ENCODE data around the gene INO80.
"Not testable (repeated sequence)": the region's sequence is repeated elsewhere in the genome, so short reads cannot be mapped to it uniquely, and the experiment has no call there.

INO80 gene, protein sequence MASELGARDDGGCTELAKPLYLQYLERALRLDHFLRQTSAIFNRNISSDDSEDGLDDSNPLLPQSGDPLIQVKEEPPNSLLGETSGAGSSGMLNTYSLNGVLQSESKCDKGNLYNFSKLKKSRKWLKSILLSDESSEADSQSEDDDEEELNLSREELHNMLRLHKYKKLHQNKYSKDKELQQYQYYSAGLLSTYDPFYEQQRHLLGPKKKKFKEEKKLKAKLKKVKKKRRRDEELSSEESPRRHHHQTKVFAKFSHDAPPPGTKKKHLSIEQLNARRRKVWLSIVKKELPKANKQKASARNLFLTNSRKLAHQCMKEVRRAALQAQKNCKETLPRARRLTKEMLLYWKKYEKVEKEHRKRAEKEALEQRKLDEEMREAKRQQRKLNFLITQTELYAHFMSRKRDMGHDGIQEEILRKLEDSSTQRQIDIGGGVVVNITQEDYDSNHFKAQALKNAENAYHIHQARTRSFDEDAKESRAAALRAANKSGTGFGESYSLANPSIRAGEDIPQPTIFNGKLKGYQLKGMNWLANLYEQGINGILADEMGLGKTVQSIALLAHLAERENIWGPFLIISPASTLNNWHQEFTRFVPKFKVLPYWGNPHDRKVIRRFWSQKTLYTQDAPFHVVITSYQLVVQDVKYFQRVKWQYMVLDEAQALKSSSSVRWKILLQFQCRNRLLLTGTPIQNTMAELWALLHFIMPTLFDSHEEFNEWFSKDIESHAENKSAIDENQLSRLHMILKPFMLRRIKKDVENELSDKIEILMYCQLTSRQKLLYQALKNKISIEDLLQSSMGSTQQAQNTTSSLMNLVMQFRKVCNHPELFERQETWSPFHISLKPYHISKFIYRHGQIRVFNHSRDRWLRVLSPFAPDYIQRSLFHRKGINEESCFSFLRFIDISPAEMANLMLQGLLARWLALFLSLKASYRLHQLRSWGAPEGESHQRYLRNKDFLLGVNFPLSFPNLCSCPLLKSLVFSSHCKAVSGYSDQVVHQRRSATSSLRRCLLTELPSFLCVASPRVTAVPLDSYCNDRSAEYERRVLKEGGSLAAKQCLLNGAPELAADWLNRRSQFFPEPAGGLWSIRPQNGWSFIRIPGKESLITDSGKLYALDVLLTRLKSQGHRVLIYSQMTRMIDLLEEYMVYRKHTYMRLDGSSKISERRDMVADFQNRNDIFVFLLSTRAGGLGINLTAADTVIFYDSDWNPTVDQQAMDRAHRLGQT (N-terminal part only)

DNA sequence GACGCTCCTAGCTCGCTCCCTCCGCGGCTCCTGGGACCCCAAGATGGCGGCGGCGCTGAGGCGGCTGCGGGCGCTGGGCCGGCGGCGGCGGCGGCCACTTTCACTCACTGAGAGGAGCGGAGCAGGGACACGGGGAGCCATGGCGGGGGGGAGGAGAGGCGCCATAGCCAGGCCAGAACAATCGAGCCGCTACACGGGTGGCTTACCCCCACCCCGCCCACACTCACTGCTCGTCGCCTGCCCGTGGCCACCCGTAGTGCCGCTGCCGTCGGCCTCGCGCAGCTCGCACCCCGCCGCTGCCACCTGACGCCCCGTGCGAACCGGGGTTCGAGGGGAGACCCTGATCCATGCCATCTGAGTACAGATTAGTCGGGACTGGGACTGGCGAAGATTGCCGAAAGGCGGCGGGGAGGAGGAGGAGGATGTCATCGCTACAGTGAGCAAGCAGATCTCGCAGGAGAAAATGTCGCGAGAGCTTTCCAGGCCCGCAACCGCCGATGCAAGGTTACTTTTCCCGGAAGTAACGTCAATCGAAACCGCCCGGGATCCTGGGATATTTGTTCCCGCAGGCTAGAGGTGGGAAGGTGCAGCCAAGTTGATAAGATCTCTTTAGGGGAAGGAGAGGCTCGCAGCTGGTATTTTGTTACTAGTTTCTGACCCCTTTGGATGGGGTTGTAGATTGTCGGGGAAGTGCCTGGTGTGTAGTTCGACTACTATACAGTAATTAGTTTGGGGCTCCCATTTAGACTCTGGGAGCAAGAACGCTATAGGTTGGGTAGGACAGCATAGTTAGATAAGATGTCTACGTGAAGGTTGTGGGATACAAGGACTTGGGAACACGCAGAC, at the start of gene INO80:
INO80 (minus strand) TSS at position 165 of the 846 bp plus-strand sequence. CDS start 19,970 bp downstream, outside the sequence.
- DNase-seq (ENCODE audit: low read depth in 3 of 3), result peak; percentile 89 to 94 (median 92)

DNA sequence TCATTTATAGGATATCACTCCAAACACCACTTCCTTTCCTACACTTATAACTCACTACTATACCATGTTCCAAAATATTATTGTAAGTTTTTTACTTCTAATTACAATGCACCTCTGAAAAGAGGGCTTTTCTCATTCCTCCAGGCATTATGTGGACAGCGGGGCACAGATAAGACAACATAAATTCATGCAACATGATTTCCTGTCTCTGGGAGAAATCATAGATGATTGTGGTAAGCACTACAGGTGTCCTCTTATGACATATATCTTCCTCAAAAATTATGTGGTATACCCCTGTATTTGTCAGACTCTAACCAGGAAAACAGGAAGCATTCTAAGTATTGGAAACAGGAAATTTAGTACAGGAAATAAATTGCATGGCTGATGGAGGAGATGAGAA, 45.7 kb upstream of the INO80 start:
- DNase-seq (ENCODE audit: low read depth in 3 of 3), result no peak

DNA sequence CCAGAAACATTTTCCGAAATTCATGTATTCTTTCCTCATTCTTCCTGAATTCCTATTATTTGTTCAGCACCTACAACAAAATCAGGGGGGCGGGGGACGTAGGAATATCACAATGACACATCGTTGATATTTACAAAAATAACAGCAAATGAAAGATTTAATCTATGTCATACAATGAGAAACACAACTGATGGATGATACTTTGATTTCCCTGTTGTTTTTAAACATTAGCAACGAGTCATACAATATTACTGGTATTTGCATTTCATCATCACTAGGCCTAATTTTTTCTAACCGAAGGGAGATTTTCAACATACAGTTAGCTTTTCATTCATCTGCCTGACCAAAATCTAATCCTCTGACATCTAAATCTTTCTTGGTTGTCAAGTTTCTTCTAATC, 45.3 kb upstream of the INO80 start:
- DNase-seq (ENCODE audit: low read depth in 3 of 3), result no peak

DNA sequence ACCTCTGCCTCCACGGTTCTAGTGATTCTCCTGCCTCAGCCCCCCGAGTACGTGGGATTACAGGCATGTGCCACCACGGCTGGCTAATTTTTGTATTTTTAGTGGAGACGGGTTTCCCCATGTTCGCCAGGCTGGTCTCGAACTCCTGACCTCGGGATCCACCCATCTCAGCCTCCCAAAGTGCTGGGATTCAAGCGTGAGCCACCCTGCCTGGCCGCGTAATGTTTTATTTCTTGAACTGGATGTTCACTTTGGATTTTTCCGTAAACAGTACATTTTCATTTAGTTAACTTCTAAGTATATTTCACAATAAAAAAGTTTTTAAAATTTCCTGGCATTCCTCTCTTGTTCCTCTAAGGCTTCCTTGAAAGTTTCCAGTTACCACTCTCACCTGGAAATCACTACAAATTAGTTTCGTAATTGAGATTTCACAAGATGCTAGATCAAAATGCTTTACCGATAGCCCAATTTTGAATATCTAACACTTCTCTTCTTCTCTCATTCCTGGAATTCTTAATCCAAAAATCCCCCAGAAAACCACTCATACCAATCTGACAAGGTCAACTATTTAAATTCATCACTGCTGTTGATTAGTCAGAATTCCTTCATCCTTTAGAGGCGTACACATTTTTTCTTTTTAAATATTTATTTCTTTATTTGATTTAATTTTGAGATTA, 44.7 kb upstream of the INO80 start:
- DNase-seq (ENCODE audit: low read depth in 3 of 3), result no peak

DNA sequence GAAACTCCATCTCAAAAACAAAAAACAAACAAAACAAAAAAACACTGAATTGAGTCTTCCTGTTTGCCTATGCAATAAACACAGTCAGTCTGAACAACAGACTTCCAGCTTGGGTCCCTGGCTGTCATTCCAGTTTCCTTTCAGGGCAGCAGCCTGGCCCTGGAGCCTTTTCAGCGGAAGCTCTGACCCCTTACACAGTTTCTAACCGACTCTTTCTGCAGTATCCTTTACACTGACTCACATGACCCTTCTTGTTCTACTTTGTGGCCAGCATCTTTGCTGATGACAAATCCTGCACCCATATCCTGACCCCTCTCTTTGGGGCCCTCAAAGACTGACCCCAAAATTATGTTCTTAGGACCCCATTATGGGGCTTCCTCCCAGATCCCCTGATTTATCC, 38.3 kb upstream of the INO80 start:
- no peak for DNase-seq (ENCODE audit: low read depth in 3 of 3)

DNA sequence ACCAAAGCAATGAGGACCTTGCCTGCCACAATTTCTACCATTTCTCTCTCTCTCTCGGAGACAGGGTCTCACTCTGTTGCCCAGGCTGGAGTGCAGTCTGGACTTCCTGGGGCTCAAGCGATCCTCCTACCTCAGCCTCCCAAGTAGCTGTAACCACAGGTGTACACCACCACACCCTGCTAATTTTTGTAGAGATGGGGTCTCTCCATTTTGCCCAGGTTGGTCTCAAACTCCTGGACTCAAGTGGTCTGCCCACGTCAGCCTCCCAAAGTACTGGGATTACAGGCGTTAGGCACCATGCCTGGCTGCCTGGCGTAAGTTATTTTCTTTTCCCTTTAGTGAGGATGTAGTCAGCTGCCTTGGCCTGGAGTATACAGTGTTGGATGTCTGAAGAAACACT, 37.7 kb upstream of the INO80 start:
- no peak for DNase-seq (ENCODE audit: low read depth in 3 of 3)

DNA sequence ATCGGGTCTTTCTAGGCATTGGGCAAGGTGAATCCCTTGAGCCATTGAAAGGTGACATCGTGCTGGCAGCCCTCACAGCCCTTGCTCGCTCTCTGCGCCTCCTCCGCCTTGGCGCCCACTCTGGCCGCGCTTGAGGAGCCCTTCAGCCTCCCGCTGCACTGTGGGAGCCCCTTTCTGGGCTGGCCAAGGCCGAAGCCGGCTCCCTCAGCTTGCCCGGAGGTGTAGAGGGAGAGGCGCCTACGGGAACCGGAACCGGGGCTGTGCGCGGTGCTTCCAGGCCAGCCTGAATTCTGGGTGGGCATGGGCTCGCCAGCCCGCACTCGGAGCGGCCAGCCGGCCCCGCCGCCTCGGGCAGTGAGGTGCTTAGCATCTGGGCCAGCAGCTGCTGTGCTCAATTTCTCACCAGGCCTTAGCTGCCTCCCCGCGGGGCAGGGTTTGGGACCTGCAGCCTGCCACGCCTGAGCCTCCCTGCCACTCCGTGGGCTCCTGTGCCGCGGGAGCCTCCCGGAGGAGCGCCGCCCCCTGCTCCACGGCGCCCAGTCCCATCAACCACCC, 35.4 kb upstream of the INO80 start:
- no peak for DNase-seq (ENCODE audit: low read depth in 3 of 3)

DNA sequence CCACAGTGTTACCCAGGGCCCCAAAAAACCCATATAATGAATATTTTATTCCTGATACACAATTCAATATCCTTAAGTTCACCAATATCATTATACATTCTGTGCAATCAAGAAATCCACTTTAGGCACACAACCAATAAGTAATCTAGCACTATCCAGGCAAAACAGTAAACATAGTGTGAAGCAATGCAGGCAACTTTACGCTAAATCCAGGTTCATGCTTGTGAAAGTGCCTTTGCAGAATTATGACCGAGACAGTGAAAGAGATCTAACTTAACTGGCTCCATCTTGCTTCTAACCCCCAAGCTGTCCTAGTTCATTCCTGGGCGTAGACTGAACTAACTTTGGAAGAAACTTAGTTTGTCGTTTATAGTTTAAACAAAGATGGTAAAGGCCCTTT, 34.2 kb upstream of the INO80 start:
- no peak for DNase-seq (ENCODE audit: low read depth in 3 of 3)

DNA sequence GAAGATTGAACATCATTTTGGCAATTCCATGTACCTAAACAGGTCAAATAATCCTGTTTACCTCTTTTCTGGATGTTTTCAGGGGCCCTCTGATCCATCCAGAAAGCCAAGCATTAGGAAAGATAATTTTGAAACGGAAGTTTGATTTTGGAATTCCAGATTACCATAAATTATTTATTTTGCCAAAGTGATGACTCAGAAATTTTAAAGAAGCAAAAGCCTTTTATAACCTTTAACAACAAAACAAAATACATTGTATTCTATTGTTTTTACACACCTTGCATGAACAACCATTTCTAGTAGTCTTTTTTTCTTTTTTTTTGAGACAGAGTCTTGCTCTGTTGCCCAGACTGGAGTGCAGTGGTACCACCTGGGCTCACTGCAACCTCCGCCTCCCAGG, 32.0 kb upstream of the INO80 start:
- DNase-seq (ENCODE audit: low read depth in 3 of 3), result no peak

DNA sequence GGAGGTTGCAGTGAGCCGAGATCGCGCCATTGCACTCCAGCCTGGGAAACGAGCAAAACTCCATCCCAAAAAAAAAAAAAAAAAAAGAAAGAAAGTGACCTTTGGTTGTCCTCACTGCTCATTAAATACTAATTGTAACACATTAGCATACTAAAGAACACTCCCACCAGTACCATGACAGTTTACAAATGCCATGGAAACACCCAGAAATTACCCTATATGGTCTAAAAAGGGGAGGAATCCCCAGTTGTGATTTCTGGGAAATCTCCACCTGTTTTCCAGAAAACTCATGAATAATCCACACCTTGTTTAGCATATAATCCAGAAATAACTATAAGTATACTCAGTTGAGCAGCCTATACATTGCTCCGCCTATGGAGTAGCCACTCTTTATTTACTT, 23.5 kb upstream of the INO80 start:
- no peak for DNase-seq (ENCODE audit: low read depth in 3 of 3)

DNA sequence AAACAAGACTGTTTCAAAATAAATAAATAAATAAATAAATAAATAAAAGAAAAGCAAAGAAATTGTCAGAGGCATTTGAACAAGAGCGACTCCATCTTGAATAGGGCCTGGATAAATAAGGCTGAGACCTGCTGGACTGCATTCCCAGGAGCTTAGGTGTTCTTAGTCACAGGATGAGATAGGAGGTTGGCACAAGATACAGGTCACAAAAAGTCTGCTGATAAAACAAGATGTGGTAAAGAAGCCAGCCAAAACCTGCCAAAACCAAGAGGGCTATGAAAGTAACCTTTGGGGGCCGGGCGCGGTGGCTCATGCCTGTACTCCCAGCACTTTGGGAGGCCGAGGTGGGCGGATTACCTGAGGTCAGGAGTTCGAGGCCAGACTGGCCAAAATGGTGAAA, 23.0 kb upstream of the INO80 start:
- DNase-seq (ENCODE audit: low read depth in 3 of 3), result not testable (repeated sequence)

DNA sequence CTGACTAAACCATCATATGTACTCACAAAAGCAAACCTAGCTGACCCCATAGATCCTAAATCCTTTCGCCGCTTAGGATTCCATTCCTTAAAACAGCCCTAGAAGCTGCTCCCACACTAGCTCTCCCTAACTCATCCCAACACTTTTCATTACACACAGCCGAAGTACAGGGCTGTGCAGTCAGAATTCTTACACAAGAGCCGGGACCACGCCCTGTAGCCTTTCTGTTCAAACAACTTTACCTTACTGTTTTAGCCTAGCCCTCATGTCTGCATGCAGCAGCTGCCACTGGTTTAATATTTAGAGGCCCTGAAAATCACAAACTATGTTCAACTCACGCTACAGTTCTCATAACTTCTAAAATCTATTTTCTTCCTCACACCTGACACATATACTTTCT, 19.5 kb upstream of the INO80 start:
- DNase-seq (ENCODE audit: low read depth in 3 of 3), result not testable (repeated sequence)

DNA sequence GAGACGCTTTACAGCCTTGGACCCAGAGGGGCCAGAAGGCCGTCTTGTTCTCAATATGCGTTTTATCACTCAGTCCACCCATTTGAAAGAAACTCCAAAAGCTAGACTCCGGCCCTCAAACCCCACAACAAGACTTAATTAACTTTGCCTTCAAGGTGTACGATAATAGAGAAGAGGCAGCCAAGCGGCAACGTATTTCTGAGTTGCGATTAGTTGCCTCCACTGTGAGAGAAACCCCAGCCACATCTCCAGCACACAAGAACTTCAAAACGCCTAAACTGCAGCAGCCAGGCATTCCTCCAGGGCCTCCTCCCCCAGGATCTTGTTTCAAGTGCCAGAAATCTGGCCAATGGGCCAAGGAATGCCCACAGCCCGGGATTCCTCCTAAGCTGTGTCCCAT, 17.4 kb upstream of the INO80 start:
- DNase-seq (ENCODE audit: low read depth in 3 of 3), result no peak

DNA sequence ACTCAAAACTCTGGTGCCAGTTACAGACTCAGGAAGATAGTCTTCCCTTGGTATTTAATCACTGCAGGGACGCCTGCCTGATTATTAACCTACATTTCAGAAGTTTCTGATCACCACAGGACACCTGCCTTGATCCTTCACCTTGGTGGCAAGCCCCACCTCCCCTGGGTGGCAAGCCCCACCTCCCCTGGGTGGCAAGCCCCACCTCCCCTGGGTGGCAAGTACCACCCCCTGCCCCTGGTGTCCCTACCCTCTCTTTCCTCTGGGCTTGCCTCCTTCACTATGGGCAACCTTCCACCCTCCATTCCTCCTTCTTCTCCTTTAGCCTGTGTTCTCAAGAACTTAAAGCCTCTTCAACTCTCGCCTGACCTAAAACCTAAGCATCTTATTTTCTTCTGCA, 16.0 kb upstream of the INO80 start:
- not testable (repeated sequence) for DNase-seq (ENCODE audit: low read depth in 3 of 3)

DNA sequence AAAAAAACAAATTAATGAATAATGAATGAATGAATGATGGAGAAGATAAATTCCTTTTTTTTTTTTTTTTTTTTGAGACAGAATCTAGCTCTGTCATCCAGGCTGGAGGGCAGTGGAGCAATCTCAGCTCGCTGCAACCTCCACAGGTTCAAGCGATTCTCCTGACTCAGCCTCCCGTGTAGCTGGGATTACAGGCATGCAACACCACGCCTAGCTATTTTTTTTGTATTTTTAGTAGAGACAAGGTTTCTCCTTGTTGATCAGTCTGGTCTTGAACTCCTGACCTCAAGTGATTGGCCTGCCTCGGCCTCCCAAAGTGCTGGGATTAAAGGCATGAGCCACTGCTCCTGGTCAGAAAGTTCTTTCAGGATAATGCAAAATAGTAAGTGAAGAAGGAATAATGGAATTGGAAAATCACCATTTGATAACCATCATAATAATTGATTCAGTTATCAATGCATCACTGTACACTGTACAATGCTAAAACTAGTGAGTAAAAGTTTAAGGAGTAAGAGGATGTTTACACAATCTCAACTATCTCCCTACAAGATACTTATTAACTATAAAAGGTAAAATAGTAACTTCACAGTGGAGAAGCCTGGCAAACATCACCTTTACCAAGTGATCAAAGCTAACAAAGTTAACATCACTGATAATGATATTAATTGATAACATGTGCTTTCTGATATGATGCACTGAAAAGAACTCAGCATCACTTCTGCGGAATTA, 12.3 kb upstream of the INO80 start:
- no peak for DNase-seq (ENCODE audit: low read depth in 3 of 3)

DNA sequence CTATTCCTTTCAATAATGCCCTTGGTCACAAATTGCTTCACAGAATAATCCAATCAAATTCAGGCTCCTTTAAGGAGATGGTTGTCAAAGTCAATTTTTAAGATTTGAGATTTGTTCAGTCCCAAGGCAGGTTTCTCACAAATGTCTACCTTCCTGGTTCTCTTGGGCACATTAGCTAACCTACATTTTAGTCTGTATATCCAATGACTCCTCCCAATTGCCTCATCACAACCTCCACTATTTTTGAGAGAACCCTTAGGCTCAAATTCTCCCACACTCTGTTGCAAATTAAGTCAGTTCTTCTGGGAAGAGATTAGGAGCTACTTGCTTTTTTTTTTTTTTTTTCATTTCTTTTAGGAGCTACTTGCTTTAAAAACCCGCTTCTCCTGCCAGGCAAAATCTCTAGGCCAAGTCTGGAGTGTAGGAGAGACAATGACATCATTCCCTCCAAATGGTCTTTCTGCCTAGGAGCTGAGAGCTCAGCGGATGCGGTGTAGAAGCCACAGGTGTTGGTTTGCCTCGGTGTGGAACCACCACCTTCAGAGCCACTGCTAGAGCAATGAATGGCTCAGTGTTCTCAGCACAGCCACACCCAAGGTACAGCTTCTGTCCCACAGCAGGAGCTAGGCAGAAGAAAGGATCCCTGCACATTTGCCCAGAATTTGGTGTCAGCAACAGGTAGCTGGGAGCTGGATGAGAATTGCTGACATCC, 10.0 kb upstream of the INO80 start:
- no peak for DNase-seq (ENCODE audit: low read depth in 3 of 3)

DNA sequence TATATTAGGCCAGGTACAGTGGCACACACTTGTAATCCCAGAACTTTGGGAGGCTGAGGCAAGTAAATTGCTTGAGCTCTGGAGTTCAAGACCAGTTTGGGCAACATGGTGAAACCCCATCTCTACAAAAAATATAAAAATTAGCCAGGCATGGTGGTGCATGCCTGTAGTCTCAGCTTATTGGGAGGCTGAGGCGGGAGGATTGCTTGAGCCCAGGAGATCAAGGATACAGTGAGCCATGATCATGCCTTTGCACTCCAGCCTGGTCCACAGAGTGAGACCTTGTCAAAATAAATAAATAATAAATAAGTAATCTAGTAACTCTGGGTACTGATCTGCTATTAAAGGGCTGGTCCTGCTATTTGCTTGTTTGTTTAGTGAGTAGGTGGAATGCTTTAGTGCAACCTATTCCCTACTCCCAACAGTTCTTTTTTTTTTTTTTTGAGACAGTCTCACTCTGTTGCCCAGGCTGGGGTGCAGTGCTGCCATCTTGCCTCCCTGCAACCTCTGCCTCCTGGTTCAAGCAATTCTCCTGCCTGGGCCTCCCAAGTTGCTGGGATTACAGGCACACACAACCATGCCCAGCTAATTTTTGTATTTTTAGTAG, 9.1 kb upstream of the INO80 start:
- no peak for DNase-seq (ENCODE audit: low read depth in 3 of 3)

DNA sequence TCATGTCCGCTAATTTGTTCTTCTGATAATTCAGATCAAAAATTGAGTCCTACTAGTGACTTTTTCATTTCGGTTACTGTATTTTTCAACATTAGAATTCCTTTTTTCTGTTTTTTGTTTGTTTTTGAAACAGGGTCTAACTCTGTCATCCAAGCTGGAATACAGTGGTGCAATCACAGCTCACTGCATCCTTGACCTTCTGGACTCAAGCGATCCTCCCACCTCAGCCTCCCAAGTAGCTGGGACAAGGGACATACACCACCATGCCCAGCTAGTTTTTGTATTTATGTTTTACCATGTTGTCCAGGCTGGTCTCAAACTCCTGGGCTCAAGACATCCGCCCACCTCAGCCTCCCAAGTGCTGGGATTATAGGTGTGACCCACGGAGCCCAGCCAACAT, 8.0 kb upstream of the INO80 start:
- no peak for DNase-seq (ENCODE audit: low read depth in 3 of 3)

DNA sequence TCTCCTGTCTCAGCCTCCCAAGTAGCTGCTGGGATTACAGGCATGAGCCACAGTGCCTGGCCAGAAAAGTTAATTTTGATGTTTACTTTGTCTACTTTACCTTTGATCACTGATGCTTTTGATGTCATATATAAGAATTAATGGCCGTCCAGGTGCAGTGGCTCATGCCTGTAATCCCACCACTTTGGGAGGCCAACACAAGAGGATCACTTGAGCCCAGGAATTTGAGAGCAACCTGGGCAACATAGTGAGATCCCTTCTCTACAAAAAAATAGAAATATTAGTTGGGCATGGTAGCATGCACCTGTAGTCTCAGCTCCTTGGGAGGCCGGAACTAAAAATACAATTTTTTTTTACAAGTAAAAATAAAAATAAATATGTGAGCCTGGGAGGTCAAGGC, 6.8 kb upstream of the INO80 start:
- DNase-seq (ENCODE audit: low read depth in 3 of 3), result no peak
